SU-DHL-6 (cell line): Measurements from ENCODE around the gene GARIN5A.

ENCODE experiments used
- H2AFZ ChIP-seq: fragments of 200-600 bp; sonication (generic); 2 replicates; pipeline ENCODE4 v1.6.1; 2014; ENCODE audit warnings: low read depth, mild to moderate bottlenecking, moderate library complexity, mixed read lengths, antibody characterized with exemption, low read length; ENCODE audit not compliant: severe bottlenecking
- H3F3A ChIP-seq: fragments of 200-600 bp; shearing (Covaris generic); 2 replicates; pipeline ENCODE4 v1.6.0; 2016; ENCODE audit warnings: antibody characterized with exemption, mild to moderate bottlenecking; ENCODE audit not compliant: insufficient read depth
- H3K27ac ChIP-seq: fragments of 200-600 bp; sonication (generic); 2 replicates; pipeline ENCODE4 v1.5.1; 2016; ENCODE audit warnings: low read depth, mild to moderate bottlenecking, low read length, moderate library complexity, mixed read lengths
- H3K27me3 ChIP-seq: fragments of 200-600 bp; sonication (generic), shearing (Covaris generic); 2 replicates; pipeline ENCODE4 v1.6.0; 2014; ENCODE audit warnings: mild to moderate bottlenecking, low read length
- H3K36me3 ChIP-seq: fragments of 200-600 bp; sonication (generic); 2 replicates; pipeline ENCODE4 v1.6.1; 2014; ENCODE audit warnings: mild to moderate bottlenecking, low read length, mixed read lengths
- H3K4me2 ChIP-seq: fragments of 300-600, 200-600 bp; shearing (Covaris generic), sonication (generic); 2 replicates; pipeline ENCODE4 v1.6.0; 2014; ENCODE audit warnings: low read length, low read depth, mild to moderate bottlenecking; ENCODE audit not compliant: poor library complexity, severe bottlenecking
- H3K4me3 ChIP-seq: fragments of 200-600 bp; sonication (generic); 2 replicates; pipeline ENCODE4 v1.5.1; 2014; ENCODE audit warnings: antibody characterized with exemption, low read length, mild to moderate bottlenecking, mixed read lengths; ENCODE audit not compliant: insufficient read depth, poor library complexity, severe bottlenecking
- H3K79me2 ChIP-seq: fragments of 200-600 bp; sonication (generic); 2 replicates; pipeline ENCODE4 v1.6.1; 2014; ENCODE audit warnings: mild to moderate bottlenecking, low read length, moderate library complexity; ENCODE audit not compliant: insufficient read depth
- H3K9ac ChIP-seq: fragments of 200-600 bp; sonication (generic); 2 replicates; pipeline ENCODE4 v1.7.0; 2014; ENCODE audit warnings: mild to moderate bottlenecking, low read length
- H3K9me2 ChIP-seq: fragments of 200-600 bp; sonication (generic); replicated peaks from 2 replicates; pipeline ENCODE4 v1.6.1; 2014; ENCODE audit warnings: low read length; ENCODE audit not compliant: insufficient read depth
- H3K9me3 ChIP-seq: fragments of 200-600 bp; sonication (generic); 2 replicates; pipeline ENCODE4 v1.6.1; 2014; ENCODE audit warnings: low read length, mixed read lengths; ENCODE audit not compliant: insufficient read depth
- H4K20me1 ChIP-seq: fragments of 200-600 bp; sonication (generic); 2 replicates; pipeline ENCODE4 v1.6.1; 2014; ENCODE audit warnings: low read depth, mild to moderate bottlenecking, antibody characterized with exemption, low read length, moderate library complexity, mixed read lengths
- EZH2phosphoT487 ChIP-seq: fragments of 200-600 bp; sonication (generic), shearing (Covaris generic); conservative IDR thresholded peaks from 2 replicates; pipeline ENCODE4 v1.6.1; 2018; ENCODE audit warnings: mild to moderate bottlenecking, antibody characterized with exemption, low read length, moderate library complexity, mixed read lengths
- TF ChIP-seq, protein P1 (sequence below): fragments of 200-600 bp; sonication (generic); IDR thresholded peaks from one replicate; pipeline ENCODE4 v1.5.1; 2017; ENCODE audit warnings: antibody characterized with exemption, mild to moderate bottlenecking, low read length, moderate library complexity; ENCODE audit not compliant: insufficient read depth, poor library complexity, severe bottlenecking

The GARIN5A gene

DNA sequence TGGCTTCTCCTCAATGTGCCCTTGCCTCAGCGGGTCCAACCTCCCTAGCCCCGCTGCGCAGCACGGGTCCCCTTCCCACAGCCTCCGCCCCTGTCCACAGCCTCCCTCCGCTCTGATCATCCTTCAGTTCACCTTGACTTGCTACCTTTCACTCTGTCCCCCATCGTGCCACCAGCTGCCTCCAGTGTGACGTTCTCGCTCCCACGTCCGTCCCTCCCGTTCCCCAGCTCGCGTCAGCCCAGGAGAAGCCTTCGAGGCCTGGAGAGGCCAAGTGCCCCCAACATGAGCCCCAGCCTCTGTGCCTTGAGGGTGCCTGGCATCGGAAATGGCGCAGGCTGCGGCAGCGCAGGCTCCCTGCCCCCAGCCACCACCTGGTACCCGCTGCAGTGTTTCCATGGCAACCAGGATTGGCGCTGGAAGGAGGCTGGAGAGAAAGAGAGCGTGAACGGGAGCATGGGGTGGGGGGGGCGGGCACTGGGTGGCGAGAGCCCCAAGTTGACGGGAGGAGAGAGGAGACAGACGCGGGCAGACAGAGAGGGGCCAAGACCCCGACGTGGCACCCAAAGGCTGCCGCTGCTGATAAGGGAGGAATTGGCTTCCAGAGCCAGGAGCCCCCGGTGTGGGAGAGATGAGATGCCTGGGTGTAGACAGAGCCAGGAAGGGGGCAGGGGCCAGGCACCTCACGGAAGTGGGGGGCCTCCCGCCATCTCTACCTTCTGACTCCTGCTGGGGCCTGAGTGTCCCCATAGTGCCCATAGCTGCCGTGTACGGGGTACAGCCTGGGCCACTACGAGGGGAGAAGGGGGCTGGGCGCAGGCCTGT is 37.9 kb upstream of the GARIN5A start:
- no peaks in the 10 kb centered on the region for H3K9me3 ChIP-seq
- no peak overlapping the region for H3K9ac ChIP-seq
- H3K27ac ChIP-seq, result no peak overlapping the region
- no peaks in the 10 kb centered on the region for H3K36me3 ChIP-seq
- no peaks in the 10 kb centered on the region for H4K20me1 ChIP-seq
- no peak overlapping the region for H3K4me3 ChIP-seq
- no peaks in the 10 kb centered on the region for H3F3A ChIP-seq
- TF ChIP-seq EZH2phosphoT487, result no peak
- TF ChIP-seq, protein P1, sequence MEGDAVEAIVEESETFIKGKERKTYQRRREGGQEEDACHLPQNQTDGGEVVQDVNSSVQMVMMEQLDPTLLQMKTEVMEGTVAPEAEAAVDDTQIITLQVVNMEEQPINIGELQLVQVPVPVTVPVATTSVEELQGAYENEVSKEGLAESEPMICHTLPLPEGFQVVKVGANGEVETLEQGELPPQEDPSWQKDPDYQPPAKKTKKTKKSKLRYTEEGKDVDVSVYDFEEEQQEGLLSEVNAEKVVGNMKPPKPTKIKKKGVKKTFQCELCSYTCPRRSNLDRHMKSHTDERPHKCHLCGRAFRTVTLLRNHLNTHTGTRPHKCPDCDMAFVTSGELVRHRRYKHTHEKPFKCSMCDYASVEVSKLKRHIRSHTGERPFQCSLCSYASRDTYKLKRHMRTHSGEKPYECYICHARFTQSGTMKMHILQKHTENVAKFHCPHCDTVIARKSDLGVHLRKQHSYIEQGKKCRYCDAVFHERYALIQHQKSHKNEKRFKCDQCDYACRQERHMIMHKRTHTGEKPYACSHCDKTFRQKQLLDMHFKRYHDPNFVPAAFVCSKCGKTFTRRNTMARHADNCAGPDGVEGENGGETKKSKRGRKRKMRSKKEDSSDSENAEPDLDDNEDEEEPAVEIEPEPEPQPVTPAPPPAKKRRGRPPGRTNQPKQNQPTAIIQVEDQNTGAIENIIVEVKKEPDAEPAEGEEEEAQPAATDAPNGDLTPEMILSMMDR, result no peak
- H2AFZ ChIP-seq, result no peak overlapping the region
- H3K9me2 ChIP-seq, result no peaks in the 10 kb centered on the region
- H3K27me3 ChIP-seq, result no peaks in the 10 kb centered on the region
- H3K79me2 ChIP-seq, result no peaks in the 10 kb centered on the region
- no peak overlapping the region for H3K4me2 ChIP-seq

DNA sequence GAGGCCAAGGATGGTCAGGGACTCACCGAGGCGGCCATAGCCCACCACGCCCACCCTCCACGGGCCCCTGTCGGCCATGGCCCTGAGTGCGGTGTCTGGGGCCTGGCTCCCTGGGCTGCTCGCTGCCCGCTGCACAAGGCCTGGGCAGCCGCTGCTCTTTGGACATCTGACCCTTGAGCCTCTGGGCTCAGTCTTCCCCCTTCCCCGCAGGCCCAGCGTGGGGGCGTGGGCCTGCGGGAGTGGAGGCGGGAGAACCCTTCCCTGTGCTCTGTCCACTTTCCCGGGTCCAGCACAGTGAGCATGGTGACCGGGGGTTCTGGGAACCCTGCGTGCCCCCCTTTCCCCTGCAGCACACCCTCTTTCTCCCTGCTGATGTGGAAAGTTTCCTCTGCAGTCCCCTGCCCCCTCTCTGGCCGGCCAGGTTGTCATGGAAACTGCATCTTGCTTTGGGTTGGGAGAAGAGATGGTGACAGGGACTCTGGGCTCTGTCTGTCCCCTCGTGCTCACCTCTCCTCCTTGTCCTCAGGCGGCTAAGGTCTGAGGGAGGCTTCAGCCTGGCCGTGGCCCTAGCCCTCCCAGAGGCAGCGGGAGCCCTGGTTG is 37.2 kb upstream of the GARIN5A start, which contains the start of gene ASPDH:
Gene ASPDH (minus strand): TSS at position 168 of the 600 bp plus-strand sequence. CDS start 90 bp downstream, at position 78.
- Histone ChIP-seq H3K27me3 (no peaks in the 10 kb centered on the region), H3K79me2 (no peaks in the 10 kb centered on the region), H3K9me2 (no peaks in the 10 kb centered on the region), H3K36me3 (no peaks in the 10 kb centered on the region), H3K9me3 (no peaks in the 10 kb centered on the region), H3K27ac (no peak within 1 kb of the TSS), H3K4me3 (no peak within 1 kb of the TSS), H2AFZ (no peak within 1 kb of the TSS), H3K9ac (no peak within 1 kb of the TSS), H3F3A (no peaks in the 10 kb centered on the region), H4K20me1 (no peaks in the 10 kb centered on the region), H3K4me2 (no peak within 1 kb of the TSS)
- no peak for TF ChIP-seq EZH2phosphoT487
- TF ChIP-seq, protein P1, result no peak

DNA sequence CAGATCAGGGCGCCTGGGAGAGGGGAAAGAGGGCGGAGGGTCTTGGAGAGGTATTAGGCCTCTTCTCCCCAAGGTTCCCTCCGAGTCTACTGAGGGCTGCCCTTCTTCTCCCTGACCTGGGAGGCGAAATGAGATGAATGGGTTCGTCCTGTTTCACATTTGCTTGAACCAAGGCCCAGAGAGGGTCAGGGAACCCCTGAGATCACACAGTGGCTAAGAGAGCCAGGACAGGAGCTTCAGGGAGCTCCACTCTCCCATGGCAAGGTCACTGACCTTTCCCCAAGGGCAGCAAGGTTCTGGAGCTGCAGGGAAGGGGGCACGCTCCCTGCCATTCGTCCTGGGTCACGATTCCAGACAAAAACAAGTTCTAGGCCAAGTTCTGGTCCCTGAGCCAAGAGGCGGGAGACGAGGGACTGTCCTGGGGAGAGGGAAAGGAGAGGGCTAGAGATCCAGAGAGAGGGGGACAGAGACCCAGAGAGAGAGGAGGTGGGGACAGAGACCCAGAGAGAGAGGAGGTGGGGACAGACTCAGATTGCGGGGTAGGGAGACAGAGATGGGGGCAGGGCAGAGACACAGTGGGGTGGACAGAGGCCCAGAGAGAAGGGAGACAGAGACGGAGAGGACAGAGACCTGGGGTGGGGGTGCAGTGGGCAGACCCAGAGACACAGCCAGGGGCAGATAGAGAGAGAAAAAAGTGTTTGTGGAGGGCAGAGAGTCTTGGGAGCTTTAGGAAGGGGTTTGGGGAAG is 36.5 kb upstream of the GARIN5A start:
- H2AFZ ChIP-seq, result no peak overlapping the region
- no peaks in the 10 kb centered on the region for H3K79me2 ChIP-seq
- no peaks in the 10 kb centered on the region for H3K36me3 ChIP-seq
- H3K9ac ChIP-seq, result no peak overlapping the region
- no peak overlapping the region for H3K4me3 ChIP-seq
- H4K20me1 ChIP-seq, result no peaks in the 10 kb centered on the region
- H3F3A ChIP-seq, result no peaks in the 10 kb centered on the region
- H3K27me3 ChIP-seq, result no peaks in the 10 kb centered on the region
- no peaks in the 10 kb centered on the region for H3K9me3 ChIP-seq
- H3K9me2 ChIP-seq, result no peaks in the 10 kb centered on the region
- TF ChIP-seq EZH2phosphoT487, result no peak
- TF ChIP-seq, protein P1, result no peak
- H3K27ac ChIP-seq, result no peak overlapping the region
- no peak overlapping the region for H3K4me2 ChIP-seq
